Measurements from ENCODE around the gene LDHB. TPM values are rescaled to one million over a fixed set of nuclear protein-coding genes. Genes with fewer than 3 reads are reported as not detected.
A peak's percentile ranks its signal among the peaks of the same experiment; 100 is the strongest.
"Not testable (repeated sequence)": the region's sequence is repeated elsewhere in the genome, so short reads cannot be mapped to it uniquely, and the experiment has no call there.

Gene LDHB
- total RNA-seq, 3 donors from 2014 or later, result 95.4 to 347 (median 252) TPM

DNA sequence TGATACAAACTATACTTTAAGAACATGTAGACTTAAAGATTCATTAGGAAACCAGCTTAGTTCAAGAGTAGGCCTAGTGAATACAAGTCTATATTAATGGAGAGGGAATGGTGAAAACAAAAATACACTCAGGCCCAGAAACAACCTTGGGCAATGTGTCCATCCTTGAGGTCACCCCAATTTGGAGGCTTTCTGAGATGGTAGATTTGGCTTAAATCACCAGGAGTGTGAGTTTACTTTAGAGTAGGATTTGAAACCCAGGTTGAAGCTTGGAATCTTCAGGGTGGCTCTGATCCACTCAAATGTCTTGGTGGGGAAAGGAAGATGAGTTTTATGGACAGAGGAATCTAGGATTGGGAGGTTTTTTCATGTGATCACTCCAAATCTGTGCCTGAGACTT is 10.5 kb downstream of the LDHB start:
- Histone ChIP-seq H3K4me3 (no peak overlapping the region), H3K36me3 (ENCODE audit: low read depth) (peaks cover 4% of the 10 kb centered on the region), H3K9me3 (no peaks in the 10 kb centered on the region), H3K4me1 (ENCODE audit: low read depth) (no peaks in the 10 kb centered on the region)
- DNase-seq, result no peak
- no peak for TF ChIP-seq CTCF (IDR thresholded peaks at IDR 0.05)
- intact Hi-C loops (cut with DNase I, micrococcal nuclease), result no loop called here
- no peak for ATAC-seq

- intact Hi-C loops (cut with DNase I, micrococcal nuclease); H3K4me3 ChIP-seq; DNase-seq; ATAC-seq; H3K9me3 ChIP-seq; H3K4me1 ChIP-seq (ENCODE audit: low read depth); H3K36me3 ChIP-seq (ENCODE audit: low read depth): not testable (repeated sequence)
Measured at GRCh38 chr12:21645041-21645500, 12.6 kb downstream of the LDHB start.

GRCh38 chr12:21644516-21644915 is 13.1 kb downstream of the LDHB start:
- no peak for ATAC-seq
- no peak for DNase-seq
- no peak for TF ChIP-seq CTCF (IDR thresholded peaks at IDR 0.05)
- intact Hi-C loops (cut with DNase I, micrococcal nuclease), result no loop called here
- no peak overlapping the region for H3K4me3 ChIP-seq
- H3K36me3 ChIP-seq (ENCODE audit: low read depth), result no peaks in the 10 kb centered on the region
- no peaks in the 10 kb centered on the region for H3K9me3 ChIP-seq
- H3K4me1 ChIP-seq (ENCODE audit: low read depth), result no peaks in the 10 kb centered on the region

GRCh38 chr12:21643758-21644157 is 13.9 kb downstream of the LDHB start:
- no peak for TF ChIP-seq CTCF (IDR thresholded peaks at IDR 0.05)
- Histone ChIP-seq H3K9me3 (no peaks in the 10 kb centered on the region), H3K4me1 (ENCODE audit: low read depth) (no peaks in the 10 kb centered on the region), H3K36me3 (ENCODE audit: low read depth) (no peaks in the 10 kb centered on the region), H3K4me3 (no peak overlapping the region)
- intact Hi-C loops (cut with DNase I, micrococcal nuclease), result no loop called here
- ATAC-seq (no peak), DNase-seq (no peak)

DNA sequence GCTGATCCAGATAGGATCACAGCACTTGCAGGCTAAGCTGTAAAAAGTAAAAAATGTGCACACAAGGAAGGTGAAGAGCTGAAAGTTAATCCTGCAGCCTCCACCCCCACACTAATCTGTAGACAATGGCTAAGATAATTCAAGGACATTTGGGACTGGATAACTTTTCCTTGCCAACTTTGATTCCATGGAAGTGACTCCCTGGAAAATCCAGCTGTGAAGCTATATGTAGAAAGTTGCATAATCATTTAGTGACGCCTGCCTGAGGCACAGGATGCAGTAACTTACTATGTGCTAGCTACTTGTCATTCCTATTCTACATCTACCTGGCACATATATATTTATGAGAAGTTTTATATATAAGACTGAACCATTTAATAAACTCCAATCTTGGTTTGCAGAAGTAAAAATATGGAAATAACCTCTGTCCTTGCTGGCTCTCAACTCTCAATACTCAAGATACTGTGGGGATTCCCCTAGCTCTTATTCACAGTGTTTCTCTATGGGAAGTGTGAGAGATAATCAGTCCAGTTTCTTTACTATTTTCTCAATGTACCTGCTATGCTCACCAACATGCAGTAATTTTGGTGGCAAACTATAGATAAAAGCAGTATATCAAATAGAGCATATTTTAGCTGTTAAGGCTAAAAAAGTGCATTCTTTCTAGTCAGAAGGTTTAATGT is 14.8 kb downstream of the LDHB start:
- no peaks in the 10 kb centered on the region for H3K36me3 ChIP-seq (ENCODE audit: low read depth)
- H3K9me3 ChIP-seq, result no peaks in the 10 kb centered on the region
- H3K4me3 ChIP-seq, result no peak overlapping the region
- ATAC-seq, result no peak
- TF ChIP-seq CTCF (IDR thresholded peaks at IDR 0.05), result no peak
- no peak for DNase-seq
- H3K4me1 ChIP-seq (ENCODE audit: low read depth), result no peaks in the 10 kb centered on the region
- intact Hi-C loops (cut with DNase I, micrococcal nuclease), result no loop called here

DNA sequence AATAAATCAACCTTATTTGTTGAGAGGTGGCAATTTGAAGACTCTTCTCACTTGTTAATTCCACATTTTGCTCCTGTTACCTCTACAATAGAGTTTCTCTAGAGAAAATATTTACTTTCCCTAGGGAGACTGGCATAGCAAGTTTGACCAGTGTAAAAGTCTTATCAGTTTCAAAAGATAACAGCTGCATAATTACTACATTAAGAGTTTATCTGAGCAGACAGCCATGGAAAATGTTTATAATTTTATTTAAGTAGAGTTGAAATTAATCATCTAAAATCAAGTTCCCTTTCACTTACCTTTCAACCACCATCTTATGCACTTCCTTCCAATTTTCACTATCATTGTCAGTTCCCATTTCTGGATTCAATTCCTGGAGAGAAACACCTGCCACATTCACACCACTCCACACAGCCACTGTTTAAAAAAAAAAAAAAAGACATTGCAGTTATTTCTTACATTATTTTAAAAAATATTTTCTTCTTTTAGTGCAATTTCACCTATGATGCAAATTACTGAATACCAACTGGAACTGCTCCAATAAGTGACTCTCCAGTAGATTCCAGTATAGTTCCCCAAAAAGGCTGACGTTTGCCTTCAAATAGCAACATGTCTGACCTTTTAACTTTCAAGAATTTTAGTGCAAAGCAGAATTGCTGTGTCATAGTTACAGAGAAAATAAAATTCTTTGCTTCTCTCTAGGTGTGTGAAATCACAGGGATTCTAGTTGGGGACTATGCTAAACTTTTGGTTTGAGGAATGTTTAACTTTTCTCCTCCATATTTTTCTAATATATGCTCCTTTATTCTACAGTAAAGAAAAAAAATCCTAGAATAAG is 19.4 kb downstream of the LDHB start:
- intact Hi-C loops (cut with DNase I, micrococcal nuclease), result no loop called here
- no peak for TF ChIP-seq CTCF (IDR thresholded peaks at IDR 0.05)
- H3K9me3 ChIP-seq, result no peaks in the 10 kb centered on the region
- H3K36me3 ChIP-seq (ENCODE audit: low read depth), result no peaks in the 10 kb centered on the region
- ATAC-seq (peak; percentile 47), DNase-seq (peak in 1 of 3 donors; percentile 20)
- H3K4me3 ChIP-seq, result no peak overlapping the region
- H3K4me1 ChIP-seq (ENCODE audit: low read depth), result no peaks in the 10 kb centered on the region

Measured in mucosa of descending colon (tissue), 3 donors.